K562 (cell line): ENCODE results near the gene SLC25A11. TPM values are rescaled to one million over a fixed set of nuclear protein-coding genes. Genes with fewer than 3 reads are reported as not detected.
A peak's percentile ranks its signal among the peaks of the same experiment; 100 is the strongest.

Experiments used
- CXXC5 ChIP-seq: fragments of 250-450 bp; sonication (Bioruptor Pico); IDR thresholded peaks from 2 replicates; pipeline ENCODE4 v1.8.0; 2022; ENCODE audit warnings: inconsistent platforms, mild to moderate bottlenecking, moderate library complexity
- FOXJ2 ChIP-seq: fragments of 200-800 bp; sonication (Bioruptor generic); IDR thresholded peaks from 2 replicates; pipeline ENCODE4 v1.6.1; 2016; ENCODE audit warnings: missing genetic modification characterization, missing compliant biosample characterization
- FOXP1 ChIP-seq: sonication (generic); formaldehyde crosslinking; IDR thresholded peaks from 2 replicates; pipeline ENCODE4 v1.8.0; 2022; ENCODE audit warnings: mild to moderate bottlenecking, missing genetic modification reagents
- GABPB1 ChIP-seq: sonication (generic); formaldehyde crosslinking; IDR thresholded peaks from 2 replicates; pipeline ENCODE4 v1.8.0; 2022; ENCODE audit warnings: mild to moderate bottlenecking, missing genetic modification reagents
- HNRNPH1 ChIP-seq: fragments of 200-400 bp; formaldehyde crosslinking; optimal IDR thresholded peaks from 2 replicates; pipeline ENCODE3; 2017; ENCODE audit warnings: low read depth, mild to moderate bottlenecking, low read length, moderate library complexity
- MEIS2 ChIP-seq: fragments of 450-650 bp; IDR thresholded peaks from 2 replicates; pipeline ENCODE4 v1.6.1; 2014; ENCODE audit warnings: mild to moderate bottlenecking; ENCODE audit not compliant: partially characterized antibody
- PCBP1 ChIP-seq: fragments of 200-400 bp; formaldehyde crosslinking; IDR thresholded peaks from 2 replicates; pipeline ENCODE4 v1.6.1; 2018; ENCODE audit warnings: mild to moderate bottlenecking, low read depth, low read length; ENCODE audit not compliant: poor library complexity, severe bottlenecking
- POLR2B ChIP-seq: fragments of 450-650 bp; IDR thresholded peaks from 2 replicates; pipeline ENCODE4 v1.6.1; 2018; ENCODE audit warnings: low read depth; ENCODE audit not compliant: partially characterized antibody
- SIN3B ChIP-seq: fragments of 450-650 bp; IDR thresholded peaks from 2 replicates; pipeline ENCODE4 v1.6.1; 2017; ENCODE audit warnings: low read depth, mild to moderate bottlenecking, moderate library complexity
- SMAD4 ChIP-seq: fragments of 250-450 bp; sonication (Bioruptor Pico); conservative IDR thresholded peaks from 2 replicates; pipeline ENCODE4 v1.8.0; 2021; ENCODE audit warnings: inconsistent platforms, mild to moderate bottlenecking, moderate library complexity
- SNRNP70 ChIP-seq: fragments of 200-400 bp; formaldehyde crosslinking; optimal IDR thresholded peaks from 2 replicates; pipeline ENCODE3; 2017; ENCODE audit warnings: low read depth, low read length
- SREBF1 ChIP-seq: fragments of 150-350 bp; IDR thresholded peaks from 2 replicates; pipeline ENCODE4 v1.6.1; 2014; ENCODE audit warnings: antibody characterized with exemption, low read depth, low read length, borderline replicate concordance
- TRIM24 ChIP-seq, 2 experiments: fragments of 450-650 bp; IDR thresholded peaks; 2 replicates each; pipeline ENCODE4 v1.6.1; 2016
- U2AF2 ChIP-seq: fragments of 200-400 bp; formaldehyde crosslinking; optimal IDR thresholded peaks from 2 replicates; pipeline ENCODE3; 2017; ENCODE audit warnings: low read depth, mild to moderate bottlenecking, low read length
- ZC3H8 ChIP-seq: fragments of 450-650 bp; IDR thresholded peaks from 2 replicates; pipeline ENCODE4 v1.6.1; 2017
- ZNF121 ChIP-seq: sonication (generic); formaldehyde crosslinking; conservative IDR thresholded peaks from 2 replicates; pipeline ENCODE4 v1.8.0; 2022; ENCODE audit warnings: missing genetic modification reagents
- ZNF282 ChIP-seq: sonication (generic); formaldehyde crosslinking; IDR thresholded peaks from 2 replicates; pipeline ENCODE4 v1.8.1; 2023; ENCODE audit warnings: missing genetic modification reagents
- ZNF3 ChIP-seq: fragments of 250-450 bp; sonication (Bioruptor Pico); IDR thresholded peaks from 2 replicates; pipeline ENCODE4 v1.5.0; 2021; ENCODE audit warnings: mild to moderate bottlenecking, moderate library complexity
- ZNF41 ChIP-seq: fragments of 250-450 bp; sonication (Bioruptor Pico); conservative IDR thresholded peaks from 2 replicates; pipeline ENCODE4 v1.4.0; 2020; ENCODE audit warnings: mild to moderate bottlenecking
- ZNF584 ChIP-seq: fragments of 200-800 bp; sonication (Bioruptor generic); IDR thresholded peaks from 2 replicates; pipeline ENCODE4 v1.6.1; 2016; ENCODE audit warnings: low read depth, mild to moderate bottlenecking, missing genetic modification characterization, missing compliant biosample characterization
- ZSCAN29 ChIP-seq: fragments of 450-650 bp; IDR thresholded peaks from 2 replicates; pipeline ENCODE4 v1.6.1; 2017
- polyA plus RNA-seq, 8 experiments: library from polyadenylated mRNA; depleted of rRNA in 4 of 8; stranded (reverse) in 5 of 8; unstranded in 3 of 8; fragments of >200 nt; fragmentation: Nextera tagmentation in 2 of 8; fragmentation: Illumina TruSeq in 1 of 8; extraction: Ambion mirVana in 2 of 8; extraction: Trizol in 1 of 8; gene quantifications; 2 replicates each; pipeline versions ENCODE4 v1.2.1 to v1.2.3, GENCODE V29; 2011 to 2014; ENCODE audit warnings: inconsistent platforms in 1 of 8, missing spikeins in 1 of 8
- total RNA-seq, 7 experiments: library from RNA; depleted of rRNA in 6 of 7; stranded (reverse); fragments of >200 nt in 6 of 7; fragmentation: Illumina TruSeq in 2 of 7; extraction: Trizol in 2 of 7; gene quantifications; 2 replicates each; pipeline versions ENCODE4 v1.2.1 to v1.2.3, GENCODE V29; 2011 to 2021; ENCODE audit warnings: low replicate concordance in 1 of 7
- TF ChIP-seq, protein P1 (sequence below): fragments of 250-450 bp; sonication (Bioruptor Pico); IDR thresholded peaks from 2 replicates; pipeline ENCODE4 v1.9.0; 2021; ENCODE audit warnings: mild to moderate bottlenecking, inconsistent platforms
- TF ChIP-seq, protein P2 (sequence below): sonication (generic); formaldehyde crosslinking; IDR thresholded peaks from 2 replicates; pipeline ENCODE4 v1.8.1; 2022; ENCODE audit warnings: missing genetic modification reagents
- TF ChIP-seq, protein P3 (sequence below): fragments of 250-450 bp; sonication (Bioruptor Pico); IDR thresholded peaks from 2 replicates; pipeline ENCODE4 v1.4.0; 2020; ENCODE audit warnings: mild to moderate bottlenecking

SLC25A11 gene
- total and polyA plus RNA-seq, 9 of the 15 experiments (the other 6 are each of a cell fraction or from before 2014, with no cell fraction given) = 3.1 to 56.7 (median 32.9) TPM

DNA sequence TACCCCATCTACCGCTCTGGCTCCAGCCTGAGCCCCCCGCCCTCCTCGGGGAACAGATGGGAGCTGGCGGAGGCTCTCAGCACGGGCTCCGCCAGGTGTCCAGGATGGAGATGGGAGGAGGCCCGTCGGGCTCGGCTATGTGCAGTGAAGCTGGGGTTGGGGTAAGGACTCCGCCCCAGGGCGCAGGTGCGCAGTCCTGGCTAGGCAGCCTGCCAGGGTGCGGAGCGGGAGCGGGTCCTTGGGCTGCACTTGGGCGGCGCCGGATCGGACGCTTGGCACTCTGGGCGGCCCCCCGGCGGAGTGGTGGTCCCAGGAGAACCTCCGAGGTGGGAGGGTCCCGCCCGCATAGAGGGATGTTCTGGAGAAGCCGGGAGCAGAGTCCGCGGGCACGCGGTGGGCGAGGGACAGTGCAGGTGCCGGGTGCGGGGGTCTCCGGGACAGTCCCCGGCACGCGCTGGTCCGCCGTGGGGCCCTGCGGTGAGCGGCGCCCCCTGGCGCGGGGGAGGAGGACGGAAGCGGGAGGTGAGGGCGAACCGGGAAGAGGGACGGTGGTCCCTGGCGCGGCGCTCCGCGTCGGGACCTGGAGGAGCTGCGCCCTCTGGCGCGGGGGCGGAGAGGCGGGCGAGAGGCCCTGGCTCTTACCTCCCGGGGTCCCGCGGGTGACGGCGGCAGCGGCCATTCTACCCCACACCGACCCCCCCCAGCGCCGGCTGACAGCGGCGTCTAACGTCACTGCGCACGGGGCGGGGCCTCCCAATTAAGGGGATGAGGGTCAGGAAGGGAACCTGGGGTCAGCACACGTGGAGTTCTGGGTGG lies 47.3 kb upstream of the SLC25A11 start, which contains the start of gene CAMTA2 (continued):
- TF ChIP-seq, protein P1, sequence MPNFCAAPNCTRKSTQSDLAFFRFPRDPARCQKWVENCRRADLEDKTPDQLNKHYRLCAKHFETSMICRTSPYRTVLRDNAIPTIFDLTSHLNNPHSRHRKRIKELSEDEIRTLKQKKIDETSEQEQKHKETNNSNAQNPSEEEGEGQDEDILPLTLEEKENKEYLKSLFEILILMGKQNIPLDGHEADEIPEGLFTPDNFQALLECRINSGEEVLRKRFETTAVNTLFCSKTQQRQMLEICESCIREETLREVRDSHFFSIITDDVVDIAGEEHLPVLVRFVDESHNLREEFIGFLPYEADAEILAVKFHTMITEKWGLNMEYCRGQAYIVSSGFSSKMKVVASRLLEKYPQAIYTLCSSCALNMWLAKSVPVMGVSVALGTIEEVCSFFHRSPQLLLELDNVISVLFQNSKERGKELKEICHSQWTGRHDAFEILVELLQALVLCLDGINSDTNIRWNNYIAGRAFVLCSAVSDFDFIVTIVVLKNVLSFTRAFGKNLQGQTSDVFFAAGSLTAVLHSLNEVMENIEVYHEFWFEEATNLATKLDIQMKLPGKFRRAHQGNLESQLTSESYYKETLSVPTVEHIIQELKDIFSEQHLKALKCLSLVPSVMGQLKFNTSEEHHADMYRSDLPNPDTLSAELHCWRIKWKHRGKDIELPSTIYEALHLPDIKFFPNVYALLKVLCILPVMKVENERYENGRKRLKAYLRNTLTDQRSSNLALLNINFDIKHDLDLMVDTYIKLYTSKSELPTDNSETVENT (CRISPR knock-in tag) = peak; percentile 98
- TF ChIP-seq ZNF584 (CRISPR knock-in tag) = no peak
- TF ChIP-seq, protein P2, sequence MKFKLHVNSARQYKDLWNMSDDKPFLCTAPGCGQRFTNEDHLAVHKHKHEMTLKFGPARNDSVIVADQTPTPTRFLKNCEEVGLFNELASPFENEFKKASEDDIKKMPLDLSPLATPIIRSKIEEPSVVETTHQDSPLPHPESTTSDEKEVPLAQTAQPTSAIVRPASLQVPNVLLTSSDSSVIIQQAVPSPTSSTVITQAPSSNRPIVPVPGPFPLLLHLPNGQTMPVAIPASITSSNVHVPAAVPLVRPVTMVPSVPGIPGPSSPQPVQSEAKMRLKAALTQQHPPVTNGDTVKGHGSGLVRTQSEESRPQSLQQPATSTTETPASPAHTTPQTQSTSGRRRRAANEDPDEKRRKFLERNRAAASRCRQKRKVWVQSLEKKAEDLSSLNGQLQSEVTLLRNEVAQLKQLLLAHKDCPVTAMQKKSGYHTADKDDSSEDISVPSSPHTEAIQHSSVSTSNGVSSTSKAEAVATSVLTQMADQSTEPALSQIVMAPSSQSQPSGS (CRISPR knock-in tag) = no peak
- TF ChIP-seq ZNF121 (CRISPR knock-in tag) = no peak
- peak; percentile 14 for TF ChIP-seq POLR2B
- TF ChIP-seq, protein P3, sequence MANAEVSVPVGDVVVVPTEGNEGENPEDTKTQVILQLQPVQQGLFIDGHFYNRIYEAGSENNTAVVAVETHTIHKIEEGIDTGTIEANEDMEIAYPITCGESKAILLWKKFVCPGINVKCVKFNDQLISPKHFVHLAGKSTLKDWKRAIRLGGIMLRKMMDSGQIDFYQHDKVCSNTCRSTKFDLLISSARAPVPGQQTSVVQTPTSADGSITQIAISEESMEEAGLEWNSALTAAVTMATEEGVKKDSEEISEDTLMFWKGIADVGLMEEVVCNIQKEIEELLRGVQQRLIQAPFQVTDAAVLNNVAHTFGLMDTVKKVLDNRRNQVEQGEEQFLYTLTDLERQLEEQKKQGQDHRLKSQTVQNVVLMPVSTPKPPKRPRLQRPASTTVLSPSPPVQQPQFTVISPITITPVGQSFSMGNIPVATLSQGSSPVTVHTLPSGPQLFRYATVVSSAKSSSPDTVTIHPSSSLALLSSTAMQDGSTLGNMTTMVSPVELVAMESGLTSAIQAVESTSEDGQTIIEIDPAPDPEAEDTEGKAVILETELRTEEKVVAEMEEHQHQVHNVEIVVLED = peak; percentile 95
- peak; percentile 85 for TF ChIP-seq FOXP1 (CRISPR knock-in tag)
- TF ChIP-seq ZNF41 = no peak
- peak; percentile 91 for TF ChIP-seq CXXC5 (CRISPR knock-in tag)
- no peak for TF ChIP-seq ZNF282 (CRISPR knock-in tag)
- TF ChIP-seq PCBP1 = peak; percentile 87
- TF ChIP-seq MEIS2 = peak; percentile 28
- TF ChIP-seq ZNF3 (CRISPR knock-in tag) = no peak
- TF ChIP-seq HNRNPH1 = no peak
- TF ChIP-seq SIN3B = peak; percentile 85
- TF ChIP-seq ZC3H8 = no peak
- TF ChIP-seq ZSCAN29 = peak; percentile 30; the same call in 1 of the 2 replicates
- 0 out of 4 replicates have a peak, but pooled peaks of 1 of the 2 experiments have one; percentile 29 for TF ChIP-seq TRIM24 (IDR thresholded peaks at IDR 0.05)
- TF ChIP-seq SMAD4 (CRISPR knock-in tag) = peak; percentile 85
- TF ChIP-seq SNRNP70 = no peak
- TF ChIP-seq U2AF2 = no peak
- TF ChIP-seq GABPB1 (CRISPR knock-in tag) = peak; percentile 69
- no peak for TF ChIP-seq SREBF1
- peak; percentile 51; the same call in 1 of the 2 replicates for TF ChIP-seq FOXJ2 (tag)
